BLaER1 (cell line): ENCODE results near the gene FKBP1A.

Experiments used
- H3K27ac ChIP-seq: shearing (Covaris generic); formaldehyde crosslinking; 2 replicates; pipeline ENCODE4 v1.8.1; 2022
- H3K27me3 ChIP-seq: shearing (Covaris generic); formaldehyde crosslinking; 2 replicates; pipeline ENCODE4 v1.8.1; 2022
- H3K36me3 ChIP-seq: shearing (Covaris generic); formaldehyde crosslinking; 2 replicates; pipeline ENCODE4 v1.8.1; 2022
- H3K4me1 ChIP-seq: shearing (Covaris generic); formaldehyde crosslinking; 2 replicates; pipeline ENCODE4 v1.8.1; 2022
- H3K4me2 ChIP-seq: shearing (Covaris generic); formaldehyde crosslinking; 2 replicates; pipeline ENCODE4 v1.8.1; 2022
- H3K4me3 ChIP-seq: shearing (Covaris generic); formaldehyde crosslinking; 2 replicates; pipeline ENCODE4 v1.8.1; 2022
- H3K9ac ChIP-seq: shearing (Covaris generic); formaldehyde crosslinking; 2 replicates; pipeline ENCODE4 v1.8.1; 2022
- H3K9me3 ChIP-seq: shearing (Covaris generic); formaldehyde crosslinking; 2 replicates; pipeline ENCODE4 v1.8.1; 2022
- H4K20me1 ChIP-seq: shearing (Covaris generic); formaldehyde crosslinking; 2 replicates; pipeline ENCODE4 v1.8.1; 2022
- Cebpa-rat ChIP-seq: shearing (Covaris generic); IDR thresholded peaks from 2 replicates; pipeline ENCODE4 v1.8.1; 2022

Gene FKBP1A

DNA sequence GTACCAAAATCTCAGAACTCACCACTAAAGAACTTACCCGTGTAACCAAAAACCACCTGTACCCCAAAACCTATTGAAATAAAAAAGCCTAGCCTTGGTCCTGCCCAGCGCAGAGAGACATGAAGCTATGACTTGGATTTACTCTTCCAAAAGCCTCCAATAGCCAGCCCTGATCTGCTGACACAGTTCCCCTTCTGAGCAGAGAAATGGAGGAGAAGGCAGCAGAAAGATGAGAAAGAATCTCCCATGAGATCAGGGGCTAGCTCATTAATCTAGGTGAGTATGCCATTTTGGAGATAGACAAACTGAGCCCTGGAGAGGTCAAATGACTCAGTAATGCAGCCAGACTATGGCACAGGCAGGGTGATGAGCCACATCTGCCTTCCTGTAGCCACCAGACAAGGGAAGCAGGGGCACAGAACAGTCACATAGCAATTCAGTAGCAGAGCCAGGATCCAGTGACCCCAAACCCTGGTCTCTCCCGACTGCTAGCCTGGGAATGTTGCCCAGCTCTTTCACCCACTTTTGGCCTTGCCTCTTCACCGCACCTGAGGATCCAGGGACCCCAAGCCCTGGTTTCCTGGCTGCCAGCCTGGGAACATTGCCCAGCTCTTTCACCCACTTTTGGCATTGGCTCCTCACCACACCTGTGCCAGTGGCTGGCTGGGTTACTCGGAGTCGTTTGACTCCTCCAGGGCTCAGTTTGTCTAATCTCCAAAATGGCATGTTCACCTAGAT lies 56.7 kb downstream of the FKBP1A start:
- peaks cover 94% of the 10 kb centered on the region for H4K20me1 ChIP-seq

DNA sequence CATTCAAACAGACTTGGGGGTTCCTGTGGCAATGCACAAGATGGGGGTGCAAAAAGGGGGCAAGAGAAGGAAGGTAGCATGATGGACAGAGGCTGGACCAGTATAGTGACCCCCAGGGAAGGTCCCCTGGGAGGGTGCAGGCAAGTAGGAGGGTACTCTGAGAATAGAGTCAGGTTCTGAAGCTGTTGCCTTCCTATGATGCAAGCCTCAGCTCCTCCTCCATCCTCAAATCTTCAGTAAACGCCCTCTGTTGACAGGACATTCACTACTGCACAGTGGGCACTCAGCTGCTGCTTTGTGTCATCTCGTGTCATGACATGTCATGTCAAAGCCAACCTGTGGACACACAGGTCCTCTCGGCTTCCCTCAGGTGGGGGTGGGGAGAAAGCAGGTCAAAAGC lies 58.1 kb downstream of the FKBP1A start:
- peaks cover 94% of the 10 kb centered on the region for H4K20me1 ChIP-seq
- 0 out of 2 replicates have a peak overlapping the region, but pooled peaks have one; percentile 40 for H3K4me2 ChIP-seq
- H3K4me3 ChIP-seq = no peak overlapping the region
- no peaks in the 10 kb centered on the region for H3K27me3 ChIP-seq
- TF ChIP-seq Cebpa-rat = no peak
- no peak overlapping the region for H3K27ac ChIP-seq
- H3K4me1 ChIP-seq = peaks cover 24% of the 10 kb centered on the region
- H3K9me3 ChIP-seq = no peaks in the 10 kb centered on the region
- peaks cover 85% of the 10 kb centered on the region for H3K36me3 ChIP-seq
- no peak overlapping the region for H3K9ac ChIP-seq

More for the DNA sequence above, 56.7 kb downstream of the FKBP1A start:
- Histone ChIP-seq H3K27ac (no peak overlapping the region), H3K9ac (no peak overlapping the region), H3K4me3 (no peak overlapping the region), H3K27me3 (no peaks in the 10 kb centered on the region), H3K4me2 (no peak overlapping the region), H3K9me3 (no peaks in the 10 kb centered on the region), H3K4me1 (peaks cover 16% of the 10 kb centered on the region), H3K36me3 (peaks cover 78% of the 10 kb centered on the region)
- no peak for TF ChIP-seq Cebpa-rat

DNA sequence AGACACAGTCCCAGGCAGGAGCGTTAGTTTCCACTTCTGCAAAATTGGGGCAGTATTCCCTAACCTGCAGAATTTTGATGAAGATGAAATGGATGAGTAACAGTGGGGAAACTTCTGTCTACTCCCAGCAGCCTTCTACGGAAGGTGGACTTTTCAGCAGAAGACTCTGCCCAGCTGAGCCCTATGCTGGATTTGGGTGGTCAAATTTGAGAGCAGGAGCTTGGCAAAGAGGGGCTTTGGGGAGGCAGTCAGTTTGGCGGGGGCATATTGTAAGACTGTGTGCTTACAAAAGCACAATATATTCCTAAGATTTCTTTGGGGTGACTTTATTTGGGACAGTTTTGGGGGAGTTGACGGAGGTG lies 58.5 kb downstream of the FKBP1A start:
- no peak for TF ChIP-seq Cebpa-rat
- Histone ChIP-seq H3K4me1 (peaks cover 28% of the 10 kb centered on the region), H3K36me3 (peaks cover 85% of the 10 kb centered on the region), H3K4me2 (no peak overlapping the region), H3K27ac (no peak overlapping the region), H3K27me3 (no peaks in the 10 kb centered on the region), H3K4me3 (no peak overlapping the region), H4K20me1 (peaks cover 94% of the 10 kb centered on the region), H3K9ac (no peak overlapping the region), H3K9me3 (no peaks in the 10 kb centered on the region)

DNA sequence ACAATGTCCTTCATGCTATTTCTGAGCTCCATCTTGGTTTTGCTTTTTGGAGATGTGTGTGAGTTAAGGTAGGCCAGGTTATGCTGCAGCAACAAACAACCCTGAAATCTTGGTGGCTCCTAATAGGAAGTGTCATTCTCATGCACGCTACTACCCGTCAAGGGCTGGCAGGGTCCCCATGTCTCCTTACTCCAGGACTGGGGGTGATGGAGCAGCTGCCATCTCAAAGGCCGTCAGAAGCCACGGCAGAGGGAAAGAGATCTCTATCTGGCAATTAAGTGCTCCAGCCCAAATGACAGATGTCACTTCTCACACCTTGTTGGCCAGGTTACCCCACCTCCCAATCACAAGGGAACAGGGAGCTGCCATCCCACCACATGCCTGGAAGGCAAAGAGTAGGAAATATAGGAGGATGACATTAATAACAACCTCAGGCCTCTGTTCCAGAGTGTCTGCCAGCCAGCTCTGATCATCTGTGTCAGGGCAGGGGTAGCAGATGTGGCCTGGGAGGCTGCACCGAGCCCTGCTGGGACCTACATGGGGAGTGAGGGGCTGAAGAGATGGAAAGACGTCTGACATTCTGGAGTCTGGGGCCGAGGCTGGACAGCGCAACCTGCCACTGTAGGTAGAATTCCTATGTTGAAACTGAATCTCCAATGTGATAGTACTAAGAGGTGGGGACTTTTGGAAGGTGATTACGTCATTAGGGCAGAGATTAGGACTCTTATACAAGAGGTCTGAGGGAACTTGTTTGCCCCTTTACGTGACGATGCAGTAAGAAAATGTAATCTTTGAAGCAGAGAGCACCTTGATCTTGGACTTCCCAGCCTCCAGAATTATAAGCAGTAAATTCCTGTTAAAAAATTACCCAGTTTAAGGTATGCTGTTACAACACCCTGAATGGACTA lies 59.1 kb downstream of the FKBP1A start:
- Histone ChIP-seq H3K4me1 (peaks cover 34% of the 10 kb centered on the region), H3K4me3 (no peak overlapping the region), H3K9ac (no peak overlapping the region), H3K36me3 (peaks cover 83% of the 10 kb centered on the region), H4K20me1 (peaks cover 95% of the 10 kb centered on the region), H3K4me2 (no peak overlapping the region), H3K27ac (no peak overlapping the region), H3K9me3 (no peaks in the 10 kb centered on the region), H3K27me3 (no peaks in the 10 kb centered on the region)
- TF ChIP-seq Cebpa-rat = no peak

DNA sequence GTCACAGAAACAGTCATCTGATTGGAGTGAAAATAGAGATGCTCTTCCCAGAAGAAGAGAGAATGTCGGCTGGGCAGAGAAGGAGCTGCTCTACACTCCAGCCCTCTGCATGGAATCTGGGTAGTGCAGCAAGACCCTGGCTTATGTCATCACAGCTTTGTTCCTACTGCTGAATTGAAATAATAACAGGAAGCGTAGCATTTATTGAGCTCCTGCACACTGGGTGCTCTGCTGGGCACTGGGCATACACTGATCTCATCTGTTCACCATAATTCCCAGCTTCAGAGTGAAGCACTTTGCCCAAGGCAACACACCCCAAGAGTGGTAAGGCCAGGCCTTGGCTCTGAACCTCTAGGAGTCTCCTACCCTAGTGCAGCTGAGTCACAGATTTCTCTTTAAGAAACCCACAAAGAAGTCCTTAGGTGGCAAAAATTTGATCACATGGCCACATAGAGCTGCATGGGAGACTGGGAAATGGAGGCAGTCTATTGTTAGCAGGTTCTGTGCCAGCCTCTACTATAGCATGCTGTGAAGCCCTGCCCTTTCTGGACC lies 60.0 kb downstream of the FKBP1A start:
- Histone ChIP-seq H3K27ac (no peak overlapping the region), H3K27me3 (no peaks in the 10 kb centered on the region), H3K4me1 (peaks cover 43% of the 10 kb centered on the region), H3K36me3 (peaks cover 74% of the 10 kb centered on the region), H3K9me3 (no peaks in the 10 kb centered on the region), H3K4me3 (no peak overlapping the region), H4K20me1 (peaks cover 95% of the 10 kb centered on the region), H3K4me2 (no peak overlapping the region), H3K9ac (no peak overlapping the region)
- TF ChIP-seq Cebpa-rat = no peak

DNA sequence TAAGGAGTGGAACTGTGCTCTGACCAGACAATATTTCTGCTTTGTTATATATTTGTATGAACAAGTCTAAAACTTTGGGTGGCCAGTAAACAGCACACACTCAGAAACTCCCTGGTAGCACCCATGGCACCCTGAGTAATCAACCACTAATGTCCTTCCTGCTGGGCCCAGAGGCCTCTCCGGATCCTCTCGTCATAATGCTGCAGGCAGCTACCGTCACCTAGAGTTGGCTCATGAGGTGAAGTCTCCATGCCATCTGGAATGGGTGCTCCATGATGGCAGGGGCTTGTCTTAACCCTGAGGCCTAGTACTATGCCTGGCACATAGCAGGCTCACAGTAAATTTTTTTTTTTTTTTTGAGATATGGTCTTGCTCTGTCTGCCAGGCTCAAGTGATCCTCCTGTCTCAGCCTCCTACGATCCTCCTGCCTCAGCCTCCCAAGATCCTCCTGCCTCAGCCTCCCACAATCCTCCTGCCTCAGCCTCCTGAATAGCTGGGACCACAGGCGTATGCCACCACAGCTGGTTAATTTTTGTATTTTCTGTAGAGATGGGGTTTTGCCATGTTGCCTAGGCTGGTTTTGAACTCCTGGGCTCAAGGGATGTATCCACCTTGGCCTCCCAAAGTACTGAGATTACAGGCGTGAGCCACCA lies 60.9 kb downstream of the FKBP1A start:
- peaks cover 52% of the 10 kb centered on the region for H3K4me1 ChIP-seq
- peaks cover 65% of the 10 kb centered on the region for H3K36me3 ChIP-seq
- no peak overlapping the region for H3K9ac ChIP-seq
- H3K27ac ChIP-seq = no peak overlapping the region
- no peaks in the 10 kb centered on the region for H3K9me3 ChIP-seq
- H3K27me3 ChIP-seq = no peaks in the 10 kb centered on the region
- H3K4me3 ChIP-seq = no peak overlapping the region
- TF ChIP-seq Cebpa-rat = no peak
- no peak overlapping the region for H3K4me2 ChIP-seq
- H4K20me1 ChIP-seq = peaks cover 97% of the 10 kb centered on the region

DNA sequence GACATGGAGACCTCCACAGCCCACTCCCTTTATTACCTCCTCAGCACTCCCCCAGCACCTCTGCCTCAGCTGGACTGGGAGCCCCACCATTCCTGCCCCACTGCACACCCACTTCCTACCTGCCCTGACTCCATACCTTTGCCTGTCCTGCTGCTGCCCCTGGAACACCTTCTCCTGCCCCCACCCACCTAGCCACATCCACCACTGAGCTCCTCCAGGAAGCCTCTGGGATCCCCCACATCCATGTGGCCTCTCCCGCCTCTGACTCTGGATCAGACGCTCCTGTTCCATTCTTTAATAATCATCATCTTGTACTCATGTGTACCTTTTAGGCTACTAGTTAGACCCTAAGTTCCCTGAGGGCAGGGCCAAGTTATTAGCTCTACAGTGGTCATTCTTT lies 61.8 kb downstream of the FKBP1A start:
- H3K27ac ChIP-seq = no peak overlapping the region
- H3K4me1 ChIP-seq = peaks cover 60% of the 10 kb centered on the region
- no peak overlapping the region for H3K4me2 ChIP-seq
- H3K9me3 ChIP-seq = no peaks in the 10 kb centered on the region
- no peak overlapping the region for H3K9ac ChIP-seq
- no peak for TF ChIP-seq Cebpa-rat
- peaks cover 88% of the 10 kb centered on the region for H4K20me1 ChIP-seq
- H3K4me3 ChIP-seq = no peak overlapping the region
- peaks cover 58% of the 10 kb centered on the region for H3K36me3 ChIP-seq
- no peaks in the 10 kb centered on the region for H3K27me3 ChIP-seq

DNA sequence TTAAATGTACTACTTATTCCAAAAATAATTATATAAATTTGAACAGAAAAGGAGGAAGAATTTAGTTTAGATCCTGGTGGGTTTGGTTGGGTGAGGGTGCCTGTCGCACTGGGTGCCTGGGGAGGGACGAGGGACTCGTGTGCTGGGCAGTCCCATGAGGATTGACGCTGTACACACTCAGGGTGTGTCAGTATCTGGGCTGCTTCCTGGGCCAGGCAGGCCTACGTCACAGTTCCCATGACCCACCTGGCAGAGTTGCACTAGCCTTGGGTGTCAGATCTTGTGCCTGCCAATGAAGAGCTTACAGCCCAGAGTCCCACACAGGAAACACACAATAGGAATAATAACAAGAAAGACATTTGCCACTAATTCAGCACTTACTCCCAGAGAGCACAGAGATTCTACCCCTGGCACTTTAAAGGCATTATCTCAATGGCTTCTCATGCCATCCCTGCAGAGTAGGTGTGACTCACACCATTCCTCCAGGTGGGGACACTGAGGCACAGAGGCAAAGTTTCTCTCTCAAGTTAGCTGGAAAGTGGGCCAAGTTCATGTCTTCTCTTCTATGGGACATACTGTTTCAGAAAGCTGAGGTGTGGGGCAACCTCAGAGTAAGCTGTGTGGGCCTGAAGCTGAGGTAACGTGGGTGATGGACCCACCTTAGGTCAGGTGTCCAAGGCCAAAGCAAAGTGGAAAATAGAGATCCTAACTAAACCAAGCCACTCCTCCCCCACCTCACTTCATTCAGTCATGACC lies 62.6 kb downstream of the FKBP1A start:
- Histone ChIP-seq H3K27me3 (no peaks in the 10 kb centered on the region), H3K9me3 (no peaks in the 10 kb centered on the region), H4K20me1 (peaks cover 83% of the 10 kb centered on the region), H3K4me1 (peaks cover 56% of the 10 kb centered on the region), H3K27ac (no peak overlapping the region), H3K4me2 (peak overlapping the region; percentile 21), H3K36me3 (peaks cover 56% of the 10 kb centered on the region), H3K9ac (no peak overlapping the region), H3K4me3 (no peak overlapping the region)
- TF ChIP-seq Cebpa-rat = no peak

DNA sequence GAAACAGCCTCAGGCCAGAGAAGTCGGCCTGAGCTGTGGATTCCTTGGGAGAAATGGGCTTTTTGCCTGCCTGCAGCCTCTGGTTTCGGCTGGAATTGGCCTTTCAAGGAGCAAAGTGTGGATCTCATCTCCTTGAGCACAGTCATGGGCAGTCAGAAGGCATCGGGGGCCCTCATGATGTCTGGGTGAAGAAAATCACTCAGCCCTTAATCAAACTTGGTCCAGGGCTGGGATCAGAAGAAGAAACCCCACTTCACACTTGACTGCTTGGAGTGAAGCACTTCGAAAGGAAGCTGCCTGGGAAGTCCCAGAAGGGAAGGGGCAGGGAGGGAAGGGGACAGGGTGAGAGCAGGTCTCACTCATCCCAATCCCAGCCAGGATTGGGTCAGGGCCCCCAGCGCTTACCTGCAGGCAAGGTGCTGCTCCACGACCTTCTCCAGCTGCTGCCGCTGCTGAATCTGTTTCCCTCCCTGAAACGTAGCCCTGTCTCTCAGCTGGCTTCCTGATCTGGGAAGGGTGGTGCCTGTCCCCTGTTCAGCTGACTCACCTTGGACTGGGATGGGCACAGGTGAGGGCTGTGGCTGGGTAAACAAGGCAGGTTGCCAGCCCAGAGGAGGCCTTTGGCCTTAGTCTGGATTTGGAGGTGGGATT lies 64.0 kb downstream of the FKBP1A start, which contains the start of gene SDCBP2:
TSS of gene SDCBP2 (minus strand) at position 460 of the 651 bp plus-strand sequence. CDS start 8,723 bp downstream, outside the sequence.
- H3K4me1 ChIP-seq = peaks cover 60% of the 10 kb centered on the region
- H3K27ac ChIP-seq = 0 out of 2 replicates have a peak within 1 kb of the TSS, but pooled peaks have one; percentile 13
- peaks cover 43% of the 10 kb centered on the region for H3K36me3 ChIP-seq
- peak within 1 kb of the TSS; percentile 13; the same call in 1 of the 2 replicates for H3K9ac ChIP-seq
- H3K27me3 ChIP-seq = no peaks in the 10 kb centered on the region
- H4K20me1 ChIP-seq = peaks cover 69% of the 10 kb centered on the region
- H3K9me3 ChIP-seq = no peaks in the 10 kb centered on the region
- peak within 1 kb of the TSS; percentile 90 for H3K4me2 ChIP-seq
- TF ChIP-seq Cebpa-rat = no peak
- H3K4me3 ChIP-seq = no peak within 1 kb of the TSS
